CD4-positive, CD25-positive, alpha-beta regulatory T cell (primary cell): ENCODE measurements around the gene VPREB1. TPM values are rescaled to one million over a fixed set of nuclear protein-coding genes. Genes with fewer than 3 reads are reported as not detected.
"Not testable (repeated sequence)": the region's sequence is repeated elsewhere in the genome, so short reads cannot be mapped to it uniquely, and the experiment has no call there.

Experiments used
- ATAC-seq, 2 donors: fragments of 150-1000 bp; cut with Tn5 transposase; one replicate each; pipeline ENCODE4 v1.10.0; 2021; ENCODE audit warnings: low read depth in 2 of 2, moderate number of reproducible peaks in 2 of 2, moderate library complexity in 1 of 2
- DNase-seq, 3 donors: peaks; one replicate each; pipeline versions ENCODE4 v3.0.0 to v3.0.0-alpha.2; 2012 to 2022; ENCODE audit warnings: mixed read lengths in 1 of 3
- H3K27ac ChIP-seq: one replicate; pipeline ENCODE4 v1.7.0; 2013; ENCODE audit warnings: mild to moderate bottlenecking, low read length; ENCODE audit not compliant: insufficient read depth, poor library complexity, severe bottlenecking
- H3K27me3 ChIP-seq: one replicate; pipeline ENCODE4 v1.7.0; 2013; ENCODE audit warnings: low read length; ENCODE audit not compliant: control insufficient read depth, insufficient read depth
- H3K36me3 ChIP-seq: one replicate; pipeline ENCODE4 v1.7.0; 2013; ENCODE audit warnings: mild to moderate bottlenecking, low read length, moderate library complexity; ENCODE audit not compliant: control insufficient read depth, insufficient read depth
- H3K4me1 ChIP-seq: 2 replicates; pipeline ENCODE4 v1.7.0; 2013; ENCODE audit warnings: mild to moderate bottlenecking, low read length; ENCODE audit not compliant: insufficient read depth, control insufficient read depth, poor library complexity, severe bottlenecking
- H3K4me3 ChIP-seq: one replicate; pipeline ENCODE4 v1.7.0; 2013; ENCODE audit warnings: low read depth, mild to moderate bottlenecking, low read length, moderate library complexity
- H3K9me3 ChIP-seq, 2 experiments: 1 replicate in 1 of 2; 2 replicates in 1 of 2; pipeline ENCODE4 v1.7.0; 2013; ENCODE audit warnings: low read length in 2 of 2, mild to moderate bottlenecking in 1 of 2, moderate library complexity in 1 of 2; ENCODE audit not compliant: control insufficient read depth in 2 of 2
- H3K27ac Mint-ChIP-seq, 3 donors: one replicate each; pipeline ENCODE4 v1.8.0; 2020 to 2022; ENCODE audit warnings: mild to moderate bottlenecking in 3 of 3, mixed read lengths in 3 of 3, moderate library complexity in 2 of 3
- H3K27me3 Mint-ChIP-seq: one replicate; pipeline ENCODE4 v1.8.0; 2022; ENCODE audit warnings: mild to moderate bottlenecking, mixed read lengths
- H3K36me3 Mint-ChIP-seq: one replicate; pipeline ENCODE4 v1.8.0; 2020; ENCODE audit warnings: mixed read lengths
- H3K4me1 Mint-ChIP-seq, 4 donors: one replicate each; pipeline ENCODE4 v1.8.0; 2020 to 2022; ENCODE audit warnings: mixed read lengths in 4 of 4, mild to moderate bottlenecking in 1 of 4
- H3K4me3 Mint-ChIP-seq, 4 donors: one replicate each; pipeline ENCODE4 v1.8.0; 2020 to 2022; ENCODE audit warnings: mild to moderate bottlenecking in 4 of 4, mixed read lengths in 4 of 4, moderate library complexity in 3 of 4
- H3K9me3 Mint-ChIP-seq, 7 donors: one replicate each; pipeline ENCODE4 v1.8.0; 2020 to 2022; ENCODE audit warnings: mixed read lengths in 7 of 7, mild to moderate bottlenecking in 3 of 7, moderate library complexity in 2 of 7
- polyA plus RNA-seq, 4 donors: library from polyadenylated mRNA; unstranded; fragments of 300-500 nt; fragmentation: Illumina TruSeq; gene quantifications; one replicate each; pipeline ENCODE4 v1.2.3, GENCODE V29; 2021
- total RNA-seq: library from RNA; stranded (reverse); gene quantifications from one replicate; pipeline ENCODE4 v1.2.3, GENCODE V29; 2022

The VPREB1 gene
- total and polyA plus RNA-seq, 5 donors from 2014 or later, result not detected

GRCh38 chr22:22245256-22245909 lies 797 bp downstream of the VPREB1 start:
- H3K4me1 Mint-ChIP-seq, result peaks cover 0 to 17% (median 11%) of the 10 kb centered on the region in 4 donors
- no peaks in the 10 kb centered on the region for H3K9me3 Mint-ChIP-seq
- DNase-seq, result no peak
- H3K4me3 ChIP-seq, result no peak overlapping the region
- no peaks in the 10 kb centered on the region for H3K27me3 ChIP-seq
- H3K9me3 ChIP-seq, result no peaks in the 10 kb centered on the region
- H3K36me3 ChIP-seq, result no peaks in the 10 kb centered on the region
- no peak for ATAC-seq
- H3K27ac ChIP-seq, result no peak overlapping the region
- no peak overlapping the region for H3K27ac Mint-ChIP-seq
- peaks cover 12% of the 10 kb centered on the region for H3K27me3 Mint-ChIP-seq
- no peaks in the 10 kb centered on the region for H3K4me1 ChIP-seq
- H3K4me3 Mint-ChIP-seq, result no peak overlapping the region
- no peaks in the 10 kb centered on the region for H3K36me3 Mint-ChIP-seq

- Histone ChIP-seq H3K27me3 (no peaks in the 10 kb centered on the region), H3K4me1 (no peaks in the 10 kb centered on the region), H3K9me3 (no peaks in the 10 kb centered on the region), H3K4me3 (no peak overlapping the region), H3K27ac (no peak overlapping the region), H3K36me3 (no peaks in the 10 kb centered on the region)
- H3K4me1 Mint-ChIP-seq, result peaks cover 0 to 17% (median 11%) of the 10 kb centered on the region in 4 donors
- no peaks in the 10 kb centered on the region for H3K36me3 Mint-ChIP-seq
- peaks cover 12% of the 10 kb centered on the region for H3K27me3 Mint-ChIP-seq
- ATAC-seq, result no peak
- H3K4me3 Mint-ChIP-seq, result no peak overlapping the region
- DNase-seq, result no peak
- H3K9me3 Mint-ChIP-seq, result no peaks in the 10 kb centered on the region
- H3K27ac Mint-ChIP-seq, result no peak overlapping the region
Measured at GRCh38 chr22:22245935-22246525, 1.4 kb downstream of the VPREB1 start.

DNA sequence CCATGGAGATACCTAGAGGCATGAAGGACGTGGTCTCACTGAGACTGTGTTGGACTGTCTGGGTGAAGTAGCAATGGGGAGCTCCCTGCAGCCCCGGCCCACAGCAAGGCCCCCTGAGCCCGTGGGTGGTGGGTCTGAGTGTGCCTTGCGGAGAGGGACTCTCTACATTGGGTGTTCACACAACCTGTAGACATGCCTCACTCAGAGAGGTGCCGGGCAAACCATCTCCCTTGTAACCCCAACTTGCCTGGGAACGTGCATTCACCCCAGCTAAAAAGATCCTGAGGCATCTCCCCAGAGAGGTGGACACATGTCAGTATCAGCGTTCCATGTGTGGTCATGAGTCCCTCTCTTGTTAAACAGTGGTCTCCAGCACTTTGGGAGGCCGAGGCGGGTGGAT lies 2.1 kb downstream of the VPREB1 start:
- Histone ChIP-seq H3K4me3 (no peak overlapping the region), H3K4me1 (no peaks in the 10 kb centered on the region), H3K27ac (no peak overlapping the region), H3K36me3 (no peaks in the 10 kb centered on the region), H3K9me3 (no peaks in the 10 kb centered on the region), H3K27me3 (no peaks in the 10 kb centered on the region)
- peaks cover 12% of the 10 kb centered on the region for H3K27me3 Mint-ChIP-seq
- no peak for DNase-seq
- H3K9me3 Mint-ChIP-seq, result no peaks in the 10 kb centered on the region
- no peaks in the 10 kb centered on the region for H3K36me3 Mint-ChIP-seq
- H3K4me3 Mint-ChIP-seq, result no peak overlapping the region
- no peak overlapping the region for H3K27ac Mint-ChIP-seq
- no peak for ATAC-seq
- peaks cover 0 to 17% (median 11%) of the 10 kb centered on the region in 4 donors for H3K4me1 Mint-ChIP-seq

- Histone ChIP-seq H3K36me3 (no peaks in the 10 kb centered on the region), H3K27ac (no peak overlapping the region), H3K9me3 (no peaks in the 10 kb centered on the region), H3K27me3 (no peaks in the 10 kb centered on the region), H3K4me1 (no peaks in the 10 kb centered on the region), H3K4me3 (no peak overlapping the region)
- no peaks in the 10 kb centered on the region for H3K36me3 Mint-ChIP-seq
- peak overlapping the region in 1 of 3 donors; percentile 30 for H3K27ac Mint-ChIP-seq
- ATAC-seq, result no peak
- peaks cover 0 to 17% (median 11%) of the 10 kb centered on the region in 4 donors for H3K4me1 Mint-ChIP-seq
- no peaks in the 10 kb centered on the region for H3K9me3 Mint-ChIP-seq
- H3K27me3 Mint-ChIP-seq, result peaks cover 5% of the 10 kb centered on the region
- no peak overlapping the region for H3K4me3 Mint-ChIP-seq
- DNase-seq, result peak in 1 of 3 donors; percentile 51
Measured at GRCh38 chr22:22248878-22249277, 4.3 kb downstream of the VPREB1 start.

- H3K27me3 ChIP-seq, DNase-seq, H3K27me3 Mint-ChIP-seq, H3K36me3 ChIP-seq, H3K36me3 Mint-ChIP-seq, H3K4me3 Mint-ChIP-seq, ATAC-seq, H3K9me3 Mint-ChIP-seq, H3K4me1 ChIP-seq, H3K27ac Mint-ChIP-seq, H3K9me3 ChIP-seq, H3K4me3 ChIP-seq, H3K27ac ChIP-seq: not testable (repeated sequence)
- peaks cover 0 to 15% (median 11%) of the 10 kb centered on the region in 4 donors for H3K4me1 Mint-ChIP-seq
Measured at GRCh38 chr22:22250651-22251050, 6.1 kb downstream of the VPREB1 start.

DNA sequence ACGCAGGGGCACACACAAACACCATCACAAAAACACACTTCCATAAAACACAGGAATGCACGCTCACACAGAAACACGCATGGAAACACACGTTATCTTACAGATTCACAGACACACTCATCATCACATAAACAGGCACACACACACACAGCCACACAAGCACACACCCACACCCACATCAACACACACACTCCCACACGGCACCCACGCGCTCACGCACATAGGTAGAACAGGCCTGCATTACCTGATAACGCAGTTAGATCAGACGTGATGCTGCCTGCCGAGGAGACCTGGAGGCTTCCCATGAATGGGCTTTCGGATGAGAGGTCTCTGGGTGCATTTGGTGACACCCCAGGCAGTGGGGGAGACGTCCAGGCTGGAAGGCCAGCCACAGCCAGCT lies 11.5 kb downstream of the VPREB1 start:
- not testable (repeated sequence) for H3K36me3 Mint-ChIP-seq, H3K4me3 ChIP-seq, H3K36me3 ChIP-seq, H3K9me3 ChIP-seq, H3K4me1 Mint-ChIP-seq, H3K4me1 ChIP-seq, DNase-seq, H3K27me3 ChIP-seq, ATAC-seq, H3K27ac ChIP-seq, H3K27me3 Mint-ChIP-seq, H3K4me3 Mint-ChIP-seq, H3K27ac Mint-ChIP-seq
- peaks cover 0 to 11% (median 0%) of the 10 kb centered on the region in 7 donors for H3K9me3 Mint-ChIP-seq

GRCh38 chr22:22258597-22259415 lies 14.2 kb downstream of the VPREB1 start:
- not testable (repeated sequence) for ATAC-seq, H3K4me1 ChIP-seq, H3K36me3 Mint-ChIP-seq

More at GRCh38 chr22:22258597-22259415, 14.2 kb downstream of the VPREB1 start:
- H3K27me3 Mint-ChIP-seq, H3K27me3 ChIP-seq, H3K4me3 Mint-ChIP-seq, H3K27ac ChIP-seq, H3K9me3 ChIP-seq, H3K4me1 Mint-ChIP-seq, DNase-seq, H3K27ac Mint-ChIP-seq, H3K36me3 ChIP-seq, H3K4me3 ChIP-seq: not testable (repeated sequence)
- peaks cover 0 to 11% (median 0%) of the 10 kb centered on the region in 7 donors for H3K9me3 Mint-ChIP-seq
